IMR-90 (cell line): Measurements from ENCODE around the gene ALDH1L2. TPM values are rescaled to one million over a fixed set of nuclear protein-coding genes. Genes with fewer than 3 reads are reported as not detected.

Experiments
- polyA plus RNA-seq, 3 experiments: library from polyadenylated mRNA; depleted of rRNA; stranded (reverse); fragments of >200 nt; gene quantifications; 2 replicates each; pipeline ENCODE4 v1.2.3, GENCODE V29; 2012; ENCODE audit warnings: low replicate concordance in 1 of 3
- total RNA-seq: library from RNA; depleted of rRNA; stranded (reverse); fragments of >200 nt; gene quantifications from 2 replicates; pipeline ENCODE4 v1.2.3, GENCODE V29; 2012; rRNA removed

The ALDH1L2 gene
- total and polyA plus RNA-seq, 2 of the 4 experiments (the other 2 are of a cell fraction), result 21.1 to 22.8 TPM

Other genes starting within 250 kb of the ALDH1L2 start
- 6.8 and 14.4 TPM in 2 replicates for gene SLC41A2, start 126.2 kb downstream of the ALDH1L2 start, total RNA-seq
- 1.2 and 1.5 TPM in 2 replicates for gene SLC41A2, start 126.2 kb downstream of the ALDH1L2 start, polyA plus RNA-seq (2012; rRNA removed)
- gene NOPCHAP1, start 98.1 kb downstream of the ALDH1L2 start, total RNA-seq, result 5.3 and 5.6 TPM in 2 replicates
- 9.3 and 9.9 TPM in 2 replicates for gene NOPCHAP1, start 98.1 kb downstream of the ALDH1L2 start, polyA plus RNA-seq (2012; rRNA removed)
- 47.0 and 85.5 TPM in 2 replicates for gene WASHC4, start 23.3 kb upstream of the ALDH1L2 start, total RNA-seq
- gene WASHC4, start 23.3 kb upstream of the ALDH1L2 start, polyA plus RNA-seq (2012; rRNA removed), result 12.7 and 16.4 TPM in 2 replicates
- gene APPL2, start 151.7 kb upstream of the ALDH1L2 start, total RNA-seq, result 42.3 and 53.3 TPM in 2 replicates
- 50.3 and 65.8 TPM in 2 replicates for gene APPL2, start 151.7 kb upstream of the ALDH1L2 start, polyA plus RNA-seq (2012; rRNA removed)
- gene C12orf75, start 246.2 kb upstream of the ALDH1L2 start, total RNA-seq, result 145 and 216 TPM in 2 replicates
- 264 and 278 TPM in 2 replicates for gene C12orf75, start 246.2 kb upstream of the ALDH1L2 start, polyA plus RNA-seq (2012; rRNA removed)